WTC11 (cell line): ENCODE results near the gene CDK5RAP2.

Source experiments
- CREB1 ChIP-seq: sonication (generic); formaldehyde crosslinking; IDR thresholded peaks from 2 replicates; pipeline ENCODE4 v1.8.0; 2023; ENCODE audit warnings: mild to moderate bottlenecking, missing genetic modification reagents
- CTCF ChIP-seq: fragments of 200-600 bp; IDR thresholded peaks from 2 replicates; pipeline ENCODE4 v1.8.0; 2022; ENCODE audit warnings: antibody characterized with exemption
- GABPB1 ChIP-seq: sonication (generic); formaldehyde crosslinking; IDR thresholded peaks from 2 replicates; pipeline ENCODE4 v1.8.1; 2023; ENCODE audit warnings: mild to moderate bottlenecking, missing genetic modification reagents
- GRHL2 ChIP-seq: fragments of 250-450 bp; sonication (Bioruptor Pico); IDR thresholded peaks from 2 replicates; pipeline ENCODE4 v1.8.0; 2022; ENCODE audit warnings: mild to moderate bottlenecking, moderate library complexity; ENCODE audit not compliant: insufficient replicate concordance, severe bottlenecking
- MAX ChIP-seq: sonication (generic); formaldehyde crosslinking; IDR thresholded peaks from 2 replicates; pipeline ENCODE4 v1.8.0; 2022; ENCODE audit warnings: mild to moderate bottlenecking, missing genetic modification reagents
- ZNF121 ChIP-seq: sonication (generic); formaldehyde crosslinking; IDR thresholded peaks from 2 replicates; pipeline ENCODE4 v1.8.0; 2023; ENCODE audit warnings: missing genetic modification reagents
- ZNF532 ChIP-seq: fragments of 250-450 bp; sonication (Bioruptor Pico); IDR thresholded peaks from 2 replicates; pipeline ENCODE4 v1.9.0; 2021; ENCODE audit warnings: mild to moderate bottlenecking, borderline replicate concordance
- TF ChIP-seq, protein P1 (sequence below): sonication (generic); formaldehyde crosslinking; IDR thresholded peaks from 2 replicates; pipeline ENCODE4 v1.8.1; 2022; ENCODE audit warnings: low read depth, mild to moderate bottlenecking, moderate library complexity, missing genetic modification reagents, borderline replicate concordance
- TF ChIP-seq, protein P2 (sequence below): sonication (generic); formaldehyde crosslinking; IDR thresholded peaks from 2 replicates; pipeline ENCODE4 v1.8.0; 2022; ENCODE audit warnings: mild to moderate bottlenecking, missing genetic modification reagents
- TF ChIP-seq, protein P3 (sequence below): sonication (generic); formaldehyde crosslinking; IDR thresholded peaks from 2 replicates; pipeline ENCODE4 v1.8.1; 2022; ENCODE audit warnings: low read depth, missing genetic modification reagents, borderline replicate concordance
- TF ChIP-seq, protein P4 (sequence below): fragments of 250-450 bp; sonication (Bioruptor Pico); IDR thresholded peaks from 2 replicates; pipeline ENCODE4 v1.9.0; 2021; ENCODE audit warnings: mild to moderate bottlenecking

GRCh38 chr9:120388003-120388855 is 191.7 kb downstream of the CDK5RAP2 start:
- TF ChIP-seq, protein P1, sequence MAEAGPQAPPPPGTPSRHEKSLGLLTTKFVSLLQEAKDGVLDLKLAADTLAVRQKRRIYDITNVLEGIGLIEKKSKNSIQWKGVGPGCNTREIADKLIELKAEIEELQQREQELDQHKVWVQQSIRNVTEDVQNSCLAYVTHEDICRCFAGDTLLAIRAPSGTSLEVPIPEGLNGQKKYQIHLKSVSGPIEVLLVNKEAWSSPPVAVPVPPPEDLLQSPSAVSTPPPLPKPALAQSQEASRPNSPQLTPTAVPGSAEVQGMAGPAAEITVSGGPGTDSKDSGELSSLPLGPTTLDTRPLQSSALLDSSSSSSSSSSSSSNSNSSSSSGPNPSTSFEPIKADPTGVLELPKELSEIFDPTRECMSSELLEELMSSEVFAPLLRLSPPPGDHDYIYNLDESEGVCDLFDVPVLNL (CRISPR knock-in tag): no peak
- TF ChIP-seq CTCF (no peak), CREB1 (no peak), GRHL2 (CRISPR knock-in tag) (no peak), GABPB1 (no peak), MAX (no peak), ZNF532 (CRISPR knock-in tag) (no peak), ZNF121 (CRISPR knock-in tag) (no peak)
- TF ChIP-seq, protein P2, sequence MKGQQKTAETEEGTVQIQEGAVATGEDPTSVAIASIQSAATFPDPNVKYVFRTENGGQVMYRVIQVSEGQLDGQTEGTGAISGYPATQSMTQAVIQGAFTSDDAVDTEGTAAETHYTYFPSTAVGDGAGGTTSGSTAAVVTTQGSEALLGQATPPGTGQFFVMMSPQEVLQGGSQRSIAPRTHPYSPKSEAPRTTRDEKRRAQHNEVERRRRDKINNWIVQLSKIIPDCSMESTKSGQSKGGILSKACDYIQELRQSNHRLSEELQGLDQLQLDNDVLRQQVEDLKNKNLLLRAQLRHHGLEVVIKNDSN (CRISPR knock-in tag): no peak
- TF ChIP-seq, protein P3, sequence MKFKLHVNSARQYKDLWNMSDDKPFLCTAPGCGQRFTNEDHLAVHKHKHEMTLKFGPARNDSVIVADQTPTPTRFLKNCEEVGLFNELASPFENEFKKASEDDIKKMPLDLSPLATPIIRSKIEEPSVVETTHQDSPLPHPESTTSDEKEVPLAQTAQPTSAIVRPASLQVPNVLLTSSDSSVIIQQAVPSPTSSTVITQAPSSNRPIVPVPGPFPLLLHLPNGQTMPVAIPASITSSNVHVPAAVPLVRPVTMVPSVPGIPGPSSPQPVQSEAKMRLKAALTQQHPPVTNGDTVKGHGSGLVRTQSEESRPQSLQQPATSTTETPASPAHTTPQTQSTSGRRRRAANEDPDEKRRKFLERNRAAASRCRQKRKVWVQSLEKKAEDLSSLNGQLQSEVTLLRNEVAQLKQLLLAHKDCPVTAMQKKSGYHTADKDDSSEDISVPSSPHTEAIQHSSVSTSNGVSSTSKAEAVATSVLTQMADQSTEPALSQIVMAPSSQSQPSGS (CRISPR knock-in tag): no peak
- TF ChIP-seq, protein P4, sequence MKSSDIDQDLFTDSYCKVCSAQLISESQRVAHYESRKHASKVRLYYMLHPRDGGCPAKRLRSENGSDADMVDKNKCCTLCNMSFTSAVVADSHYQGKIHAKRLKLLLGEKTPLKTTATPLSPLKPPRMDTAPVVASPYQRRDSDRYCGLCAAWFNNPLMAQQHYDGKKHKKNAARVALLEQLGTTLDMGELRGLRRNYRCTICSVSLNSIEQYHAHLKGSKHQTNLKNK (CRISPR knock-in tag): no peak
